MCF 10A (cell line): ENCODE measurements around the gene APOBEC3B. TPM values are rescaled to one million over a fixed set of nuclear protein-coding genes. Genes with fewer than 3 reads are reported as not detected.

Experiments used
- BruUV-seq: library from RNA; stranded (reverse); fragments of 400-500 nt; replicated peaks from 2 replicates; lab custom pipeline; 2021; lab: Mats Ljungman, UMichigan
- CTCF ChIA-PET: fragments of 300-600 bp; sonication (Branson Sonifier 250); formaldehyde crosslinking; extraction: SDS; loops from one replicate; lab custom pipeline; 2021; ENCODE audit warnings: antibody characterized with exemption, inconsistent platforms; lab: Yijun Ruan, JAX
- POLR2A ChIA-PET: fragments of 300-600, 350-650 bp; sonication (Branson Sonifier 250); formaldehyde crosslinking; extraction: SDS; loops from one replicate; lab custom pipeline; 2020; ENCODE audit warnings: antibody characterized with exemption, inconsistent platforms; lab: Yijun Ruan, JAX
- DNase-seq: peaks from one replicate; pipeline ENCODE4 v3.0.0-alpha.2; 2018; ENCODE audit not compliant: unreplicated experiment
- H3K27ac Mint-ChIP-seq: one replicate; pipeline ENCODE4 v1.8.0; 2022; ENCODE audit warnings: mild to moderate bottlenecking, low read depth, mixed read lengths; ENCODE audit not compliant: unreplicated experiment
- H3K27me3 Mint-ChIP-seq: one replicate; pipeline ENCODE4 v1.8.0; 2022; ENCODE audit warnings: mixed read lengths; ENCODE audit not compliant: insufficient read depth, unreplicated experiment
- H3K36me3 Mint-ChIP-seq: one replicate; pipeline ENCODE4 v1.8.0; 2022; ENCODE audit warnings: mild to moderate bottlenecking, moderate library complexity, mixed read lengths; ENCODE audit not compliant: insufficient read depth, unreplicated experiment
- H3K4me1 Mint-ChIP-seq: one replicate; pipeline ENCODE4 v1.8.0; 2022; ENCODE audit warnings: mixed read lengths; ENCODE audit not compliant: insufficient read depth, unreplicated experiment
- H3K4me3 Mint-ChIP-seq: one replicate; pipeline ENCODE4 v1.8.0; 2022; ENCODE audit warnings: mild to moderate bottlenecking, moderate library complexity, mixed read lengths; ENCODE audit not compliant: unreplicated experiment
- H3K9me3 Mint-ChIP-seq: one replicate; pipeline ENCODE4 v1.8.0; 2022; ENCODE audit warnings: mixed read lengths; ENCODE audit not compliant: unreplicated experiment
- intact Hi-C: fragments of 100-400 bp; cut with micrococcal nuclease; formaldehyde crosslinking; loops from 2 replicates; pipeline ENCODE4 v1.14.1; 2022
- total RNA-seq: library from RNA; stranded (reverse); gene quantifications from 2 replicates; pipeline ENCODE4 v1.2.3, GENCODE V29; 2022
- TF ChIP-seq, protein P1 (sequence below): fragments of 200-600 bp; IDR thresholded peaks from one replicate; pipeline ENCODE4 v1.8.0; 2022; ENCODE audit warnings: antibody characterized with exemption, mild to moderate bottlenecking; ENCODE audit not compliant: unreplicated experiment

The APOBEC3B gene
- total RNA-seq, 1 experiment from 2014 or later, result 1.1 TPM

DNA sequence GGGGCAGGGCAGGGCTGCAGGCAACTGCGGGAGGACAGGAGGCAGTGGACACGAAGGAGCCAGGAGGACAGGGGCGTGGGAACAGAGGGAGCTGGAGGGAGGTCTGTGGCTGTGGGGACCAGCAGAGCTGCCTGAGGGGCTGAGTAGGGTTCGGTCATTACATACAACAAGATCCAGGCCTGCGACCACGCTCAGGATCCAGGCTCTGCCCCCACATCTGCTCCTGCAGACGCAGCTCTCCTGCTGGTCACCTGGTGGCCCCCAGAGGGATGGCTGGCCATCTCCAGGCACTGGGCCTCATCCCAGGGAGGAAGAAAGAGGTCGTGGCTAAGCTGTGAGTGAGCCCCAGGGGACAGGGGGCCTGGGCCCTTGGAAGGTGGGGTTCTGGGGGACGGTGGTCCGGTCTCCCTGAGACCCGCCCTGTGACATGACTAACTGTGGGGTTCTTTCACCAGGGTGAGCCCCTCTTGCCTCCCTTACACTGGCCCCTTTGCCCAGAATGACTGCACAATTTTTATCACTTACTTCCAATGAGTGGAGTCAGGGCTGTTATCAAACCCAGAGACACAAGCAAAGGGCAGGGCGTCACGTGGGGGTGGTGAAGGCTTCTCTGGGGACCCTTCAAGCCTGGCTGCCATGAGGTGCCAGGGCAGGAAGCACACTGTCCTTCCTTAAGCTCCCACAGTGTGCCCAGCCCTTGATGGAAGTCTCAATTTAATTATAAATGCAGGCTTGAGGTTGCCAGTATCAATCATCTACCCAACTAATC lies 31.4 kb upstream of the APOBEC3B start:
- peaks cover 9% of the 10 kb centered on the region for H3K4me1 Mint-ChIP-seq
- no peak overlapping the region for H3K27ac Mint-ChIP-seq
- TF ChIP-seq, protein P1, sequence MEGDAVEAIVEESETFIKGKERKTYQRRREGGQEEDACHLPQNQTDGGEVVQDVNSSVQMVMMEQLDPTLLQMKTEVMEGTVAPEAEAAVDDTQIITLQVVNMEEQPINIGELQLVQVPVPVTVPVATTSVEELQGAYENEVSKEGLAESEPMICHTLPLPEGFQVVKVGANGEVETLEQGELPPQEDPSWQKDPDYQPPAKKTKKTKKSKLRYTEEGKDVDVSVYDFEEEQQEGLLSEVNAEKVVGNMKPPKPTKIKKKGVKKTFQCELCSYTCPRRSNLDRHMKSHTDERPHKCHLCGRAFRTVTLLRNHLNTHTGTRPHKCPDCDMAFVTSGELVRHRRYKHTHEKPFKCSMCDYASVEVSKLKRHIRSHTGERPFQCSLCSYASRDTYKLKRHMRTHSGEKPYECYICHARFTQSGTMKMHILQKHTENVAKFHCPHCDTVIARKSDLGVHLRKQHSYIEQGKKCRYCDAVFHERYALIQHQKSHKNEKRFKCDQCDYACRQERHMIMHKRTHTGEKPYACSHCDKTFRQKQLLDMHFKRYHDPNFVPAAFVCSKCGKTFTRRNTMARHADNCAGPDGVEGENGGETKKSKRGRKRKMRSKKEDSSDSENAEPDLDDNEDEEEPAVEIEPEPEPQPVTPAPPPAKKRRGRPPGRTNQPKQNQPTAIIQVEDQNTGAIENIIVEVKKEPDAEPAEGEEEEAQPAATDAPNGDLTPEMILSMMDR, result no peak
- ChIA-PET CTCF (interaction anchor here (0.6 to 2.7 kb wide), 4 partner anchors 53 to 940 kb away, joined by 3 to 16 read pairs (median 4); no protein-coding TSS in a partner anchor), POLR2A (interaction anchor here (1.6 kb wide), 1 partner anchor 34 kb away, joined by 5 read pairs; no protein-coding TSS in a partner anchor)
- H3K4me3 Mint-ChIP-seq, result no peak overlapping the region
- H3K9me3 Mint-ChIP-seq, result no peaks in the 10 kb centered on the region
- H3K36me3 Mint-ChIP-seq, result no peaks in the 10 kb centered on the region
- peaks cover 66% of the 10 kb centered on the region for H3K27me3 Mint-ChIP-seq
- no TSS peak for BruUV-seq
- intact Hi-C loops, result no loop called here
- no peak for DNase-seq

DNA sequence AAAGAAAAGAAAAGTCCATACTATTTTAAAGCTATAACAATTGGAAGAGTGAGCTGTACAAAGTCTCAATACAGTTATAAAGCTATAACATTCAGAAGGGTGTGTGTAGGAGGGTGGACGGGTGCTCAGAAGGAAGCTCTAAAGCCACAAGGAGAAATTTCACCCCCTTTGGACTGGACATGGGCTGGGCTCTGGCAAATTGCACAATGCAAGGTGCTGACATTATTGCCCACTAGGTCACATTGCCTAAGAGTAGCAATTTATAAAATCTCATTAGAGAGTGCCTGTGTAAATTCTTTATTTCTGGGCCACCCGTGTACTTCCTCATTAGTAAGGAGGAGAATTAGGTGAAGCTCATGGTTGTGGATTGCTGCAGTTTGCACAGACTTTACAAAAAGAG lies 30.4 kb upstream of the APOBEC3B start:
- intact Hi-C loops, result no loop called here
- no peaks in the 10 kb centered on the region for H3K9me3 Mint-ChIP-seq
- DNase-seq, result no peak
- H3K36me3 Mint-ChIP-seq, result no peaks in the 10 kb centered on the region
- peaks cover 9% of the 10 kb centered on the region for H3K4me1 Mint-ChIP-seq
- ChIA-PET POLR2A (interaction anchor here (1.6 kb wide), 1 partner anchor 33 kb away, joined by 5 read pairs; no protein-coding TSS in a partner anchor), CTCF (interaction anchor here (0.6 to 2.7 kb wide), 5 partner anchors 12 to 112 kb away, joined by 3 to 16 read pairs (median 6); no protein-coding TSS in a partner anchor)
- H3K27ac Mint-ChIP-seq, result no peak overlapping the region
- no peak overlapping the region for H3K4me3 Mint-ChIP-seq
- TF ChIP-seq, protein P1, result no peak
- BruUV-seq, result no TSS peak
- H3K27me3 Mint-ChIP-seq, result peaks cover 66% of the 10 kb centered on the region

DNA sequence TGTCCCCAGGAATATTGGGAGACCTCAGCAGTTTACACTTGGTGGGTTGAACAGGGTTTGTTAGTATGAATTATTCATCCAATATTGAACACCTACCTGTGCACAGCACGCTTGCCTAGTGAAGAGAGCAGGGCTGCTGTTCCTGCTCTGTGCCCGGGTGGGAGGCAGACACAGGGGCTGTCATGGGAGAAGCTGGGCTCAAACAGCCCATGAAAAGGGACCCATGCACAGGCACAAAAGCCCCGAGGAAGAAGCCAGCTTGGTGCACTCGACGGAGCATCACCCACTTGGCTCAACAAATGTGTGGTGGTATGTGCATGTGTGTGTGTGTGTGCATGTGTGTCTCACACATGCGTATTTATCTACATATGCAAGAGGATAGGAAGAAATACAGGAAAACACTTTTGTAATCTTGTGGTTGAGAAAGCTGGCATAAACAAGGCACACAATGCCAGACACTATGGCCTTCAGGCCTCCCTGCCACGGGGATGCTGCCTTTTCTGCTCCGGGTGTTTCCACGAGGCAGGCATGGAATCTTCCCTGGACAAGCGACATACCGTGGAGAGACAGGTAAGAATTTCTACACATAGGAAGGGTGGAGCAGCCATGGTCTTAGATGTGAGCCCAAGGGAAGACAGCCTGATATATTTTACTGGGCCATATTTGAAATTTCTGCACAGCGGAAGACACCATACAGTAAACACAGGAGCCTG lies 29.7 kb upstream of the APOBEC3B start:
- no peaks in the 10 kb centered on the region for H3K36me3 Mint-ChIP-seq
- peaks cover 66% of the 10 kb centered on the region for H3K27me3 Mint-ChIP-seq
- H3K27ac Mint-ChIP-seq, result no peak overlapping the region
- BruUV-seq, result no TSS peak
- CTCF ChIA-PET, result interaction anchor here (0.6 to 2.7 kb wide), 4 partner anchors 8 to 82 kb away, joined by 3 to 16 read pairs (median 4); no protein-coding TSS in a partner anchor
- intact Hi-C loops, result no loop called here
- TF ChIP-seq, protein P1, result no peak
- no peak for DNase-seq
- POLR2A ChIA-PET, result interaction anchor here (1.6 kb wide), 1 partner anchor 32 kb away, joined by 5 read pairs; no protein-coding TSS in a partner anchor
- H3K4me1 Mint-ChIP-seq, result peaks cover 14% of the 10 kb centered on the region
- no peak overlapping the region for H3K4me3 Mint-ChIP-seq
- H3K9me3 Mint-ChIP-seq, result no peaks in the 10 kb centered on the region

DNA sequence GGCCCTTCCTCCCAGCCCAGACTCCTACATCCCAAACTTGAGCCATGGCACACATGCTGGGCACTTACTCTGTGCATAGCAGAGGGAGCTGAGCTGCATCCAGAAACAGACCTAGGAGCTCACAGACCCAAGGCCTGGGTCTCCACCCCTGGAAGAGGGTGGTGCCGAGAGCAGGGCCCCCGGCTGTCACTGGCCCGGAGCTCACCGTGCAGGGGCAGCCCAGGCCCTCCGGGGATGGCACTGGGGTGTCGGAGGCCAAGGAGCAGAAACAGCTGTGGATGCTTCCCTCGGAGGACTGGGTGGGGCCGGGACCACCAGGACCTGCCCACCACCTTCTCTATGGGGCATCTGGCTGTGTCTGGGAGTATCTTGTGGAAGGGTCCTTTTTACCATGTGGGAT lies 29.1 kb upstream of the APOBEC3B start:
- CTCF ChIA-PET, result interaction anchor here (0.6 to 1.6 kb wide), 2 partner anchors 9 to 21 kb away, joined by 3 to 6 read pairs; no protein-coding TSS in a partner anchor
- peaks cover 66% of the 10 kb centered on the region for H3K27me3 Mint-ChIP-seq
- H3K36me3 Mint-ChIP-seq, result no peaks in the 10 kb centered on the region

More for the DNA sequence above, 29.1 kb upstream of the APOBEC3B start:
- peaks cover 18% of the 10 kb centered on the region for H3K4me1 Mint-ChIP-seq
- no peak overlapping the region for H3K4me3 Mint-ChIP-seq
- TF ChIP-seq, protein P1, result no peak
- no peak for DNase-seq
- no peaks in the 10 kb centered on the region for H3K9me3 Mint-ChIP-seq
- intact Hi-C loops, result no loop called here
- H3K27ac Mint-ChIP-seq, result no peak overlapping the region
- POLR2A ChIA-PET, result no interaction called here
- BruUV-seq, result no TSS peak
